B cell (primary cell): Measurements from ENCODE around the gene PAQR5. TPM values are rescaled to one million over a fixed set of nuclear protein-coding genes. Genes with fewer than 3 reads are reported as not detected.

Source experiments
- ATAC-seq: fragments of 200-7000 bp; cut with Tn5 transposase; one replicate; pipeline ENCODE4 v1.10.0; 2021; ENCODE audit warnings: low read depth, mild to moderate bottlenecking, moderate number of reproducible peaks, moderate library complexity
- CTCF ChIA-PET: fragments of 350-600 bp; sonication (Branson Sonifier 250); formaldehyde crosslinking; loops from one replicate; lab custom pipeline; 2021; ENCODE audit warnings: antibody characterized with exemption, inconsistent platforms; lab: Charles Lee
- POLR2A ChIA-PET: fragments of 350-600 bp; sonication (Branson Sonifier 250); formaldehyde crosslinking; loops from one replicate; lab custom pipeline; 2021; ENCODE audit warnings: antibody characterized with exemption; lab: Charles Lee
- DNase-seq: peaks from one replicate; pipeline ENCODE4 v3.0.0; 2013
- H2AFZ ChIP-seq: 2 replicates; pipeline ENCODE4 v1.6.1; 2012; ENCODE audit warnings: mild to moderate bottlenecking, low read depth, low read length; ENCODE audit not compliant: insufficient read depth, poor library complexity, severe bottlenecking
- H3K27ac ChIP-seq, 2 donors: 1 replicate in 1 of 2; 2 replicates in 1 of 2; pipeline ENCODE4 v1.5.1; 2012 to 2013; ENCODE audit warnings: low read length in 2 of 2, mild to moderate bottlenecking in 2 of 2, moderate library complexity in 1 of 2
- H3K27me3 ChIP-seq, 4 experiments: fragments of 200-600 bp in 1 of 4; sonication (generic) in 1 of 4; replicated peaks in 1 of 4; 1 replicate in 2 of 4; 2 replicates in 2 of 4; pipeline versions ENCODE4 v1.6.1 to v1.7.0; 2013 to 2016; ENCODE audit warnings: low read length in 3 of 4, mild to moderate bottlenecking in 2 of 4, mixed read lengths in 1 of 4, moderate library complexity in 1 of 4; ENCODE audit not compliant: insufficient read depth in 4 of 4, control insufficient read depth in 3 of 4; ENCODE audit errors: control extremely low read depth in 1 of 4
- H3K36me3 ChIP-seq, 2 experiments: replicated peaks in 1 of 2; 1 replicate in 1 of 2; 2 replicates in 1 of 2; pipeline versions ENCODE4 v1.6.1 to v1.7.1; 2013; ENCODE audit warnings: low read length in 1 of 2; ENCODE audit not compliant: insufficient read depth in 2 of 2, control insufficient read depth in 1 of 2; ENCODE audit errors: control extremely low read depth in 1 of 2, extremely low read depth in 1 of 2
- H3K4me1 ChIP-seq, 2 donors: fragments of 200-600 bp in 1 of 2; sonication (generic) in 1 of 2; 1 replicate in 1 of 2; 2 replicates in 1 of 2; pipeline versions ENCODE4 v1.5.1 to v1.6.1; 2013 to 2017; ENCODE audit warnings: low read length in 2 of 2; ENCODE audit not compliant: control insufficient read depth in 2 of 2, insufficient read depth in 2 of 2
- H3K4me2 ChIP-seq: replicated peaks from 2 replicates; pipeline ENCODE3; 2012; ENCODE audit warnings: mild to moderate bottlenecking, low read depth, low read length; ENCODE audit not compliant: poor library complexity, severe bottlenecking
- H3K4me3 ChIP-seq, 5 experiments: fragments of 200-600 bp in 1 of 5; sonication (generic) in 1 of 5; 1 replicate in 3 of 5; 2 replicates in 2 of 5; pipeline versions ENCODE4 v1.5.1 to v1.7.0; 2011 to 2016; ENCODE audit warnings: low read length in 4 of 5, mild to moderate bottlenecking in 4 of 5, low read depth in 2 of 5, control low read depth in 1 of 5, moderate library complexity in 1 of 5; ENCODE audit not compliant: insufficient read depth in 1 of 5; ENCODE audit errors: control extremely low read depth in 1 of 5, extremely low read depth in 1 of 5
- H3K79me2 ChIP-seq: fragments of 200-600 bp; sonication (generic); one replicate; pipeline ENCODE4 v1.6.0; 2016; ENCODE audit warnings: low read length; ENCODE audit not compliant: control insufficient read depth, insufficient read depth
- H3K9ac ChIP-seq: fragments of 200-600 bp; sonication (generic); 2 replicates; pipeline ENCODE4 v1.6.1; 2017; ENCODE audit warnings: mild to moderate bottlenecking, low read length, moderate library complexity
- H3K9me3 ChIP-seq, 3 donors: one replicate each; pipeline versions ENCODE4 v1.6.1 to v1.7.1; 2013; ENCODE audit warnings: low read length in 2 of 3; ENCODE audit not compliant: control insufficient read depth in 2 of 3, insufficient read depth in 1 of 3; ENCODE audit errors: control extremely low read depth in 1 of 3
- H4K20me1 ChIP-seq: 2 replicates; pipeline ENCODE4 v1.6.0; 2012; ENCODE audit warnings: mild to moderate bottlenecking, low read length; ENCODE audit not compliant: insufficient read depth, control insufficient read depth, poor library complexity, severe bottlenecking
- H3K27ac Mint-ChIP-seq: one replicate; pipeline ENCODE4 v1.8.0; 2021; ENCODE audit warnings: mixed read lengths
- H3K27me3 Mint-ChIP-seq: one replicate; pipeline ENCODE4 v1.8.0; 2021; ENCODE audit warnings: mixed read lengths
- H3K4me1 Mint-ChIP-seq: one replicate; pipeline ENCODE4 v1.8.0; 2021; ENCODE audit warnings: mixed read lengths
- H3K4me3 Mint-ChIP-seq: one replicate; pipeline ENCODE4 v1.8.0; 2021; ENCODE audit warnings: mixed read lengths
- H3K9me3 Mint-ChIP-seq: one replicate; pipeline ENCODE4 v1.8.0; 2022; ENCODE audit warnings: mixed read lengths; ENCODE audit not compliant: insufficient read depth
- CTCF ChIP-seq: fragments of 200-600 bp; IDR thresholded peaks from one replicate; pipeline ENCODE4 v1.8.0; 2022; ENCODE audit warnings: antibody characterized with exemption, mild to moderate bottlenecking
- EZH2 ChIP-seq: IDR thresholded peaks from 2 replicates; pipeline ENCODE4 v1.6.1; 2012; ENCODE audit warnings: borderline replicate concordance, low read depth, mild to moderate bottlenecking, moderate library complexity, low read length; ENCODE audit not compliant: insufficient read depth, poor library complexity, severe bottlenecking
- intact Hi-C: fragments of 100-400 bp; cut with micrococcal nuclease; formaldehyde crosslinking; loops from one replicate; pipeline ENCODE4 v1.10.0; 2022
- polyA plus RNA-seq: library from polyadenylated mRNA; depleted of rRNA; stranded (reverse); fragments of >200 nt; gene quantifications from 2 replicates; pipeline ENCODE4 v1.2.3, GENCODE V29; 2012
- total RNA-seq, 2 donors: library from RNA; stranded (reverse); fragments of 120-200 nt in 1 of 2; gene quantifications; 1 replicate in 1 of 2; 2 replicates in 1 of 2; pipeline versions ENCODE4 v1.2.3 to v1.2.4, GENCODE V29; 2013 to 2022

The PAQR5 gene
- total and polyA plus RNA-seq, 2 donors (not counting 1 experiment from before 2014, with no cell fraction given): not detected

DNA sequence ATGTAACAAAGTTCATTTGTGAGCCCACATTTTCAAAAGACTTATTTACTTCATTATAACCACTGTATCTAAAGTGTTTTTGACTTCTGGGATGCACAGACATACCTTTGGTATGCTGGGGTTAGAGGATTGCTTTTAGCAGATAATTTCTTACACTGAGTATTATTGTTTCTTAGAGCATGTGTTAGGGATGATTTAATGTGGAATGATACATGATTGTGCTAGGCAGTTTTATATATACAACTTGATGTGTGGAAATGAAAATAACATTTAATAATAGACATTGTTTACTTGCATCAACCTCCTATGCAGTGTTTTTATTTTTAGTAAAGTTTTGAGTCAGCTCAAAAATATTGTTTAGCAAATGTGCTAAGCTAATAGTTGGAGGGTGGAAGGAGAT, 118.9 kb downstream of the PAQR5 start:
- H3K36me3 ChIP-seq: no peaks in the 10 kb centered on the region
- H3K27ac ChIP-seq: no peak overlapping the region
- H3K4me2 ChIP-seq: no peak overlapping the region
- no peak for DNase-seq
- no peak overlapping the region for H3K9ac ChIP-seq
- ChIA-PET POLR2A (no interaction called here), CTCF (interaction anchor here (1.0 kb wide), 1 partner anchor 46 kb away, joined by 5 read pairs; no protein-coding TSS in a partner anchor)
- Mint-ChIP-seq H3K27me3 (peaks cover 11% of the 10 kb centered on the region), H3K4me1 (peaks cover 13% of the 10 kb centered on the region), H3K27ac (no peak overlapping the region), H3K9me3 (no peaks in the 10 kb centered on the region), H3K4me3 (no peak overlapping the region)
- no peaks in the 10 kb centered on the region for H3K9me3 ChIP-seq
- TF ChIP-seq EZH2 (no peak), CTCF (no peak)
- H4K20me1 ChIP-seq: no peaks in the 10 kb centered on the region
- no peak overlapping the region for H3K4me3 ChIP-seq
- intact Hi-C loops: loop anchor here (10.0 kb wide), 1 partner anchor 1347 kb away; the partner anchor contains the start of gene UACA
- ATAC-seq: no peak
- H3K79me2 ChIP-seq: peaks cover 8% of the 10 kb centered on the region
- peaks cover 0 to 4% (median 0%) of the 10 kb centered on the region in 4 experiments for H3K27me3 ChIP-seq
- H2AFZ ChIP-seq: no peak overlapping the region
- H3K4me1 ChIP-seq: peaks cover 5 to 9% of the 10 kb centered on the region in 2 donors

GRCh38 chr15:69421498-69421897, 122.8 kb downstream of the PAQR5 start:
- Histone ChIP-seq H3K4me2 (no peak overlapping the region), H3K79me2 (no peaks in the 10 kb centered on the region), H2AFZ (no peak overlapping the region), H3K27ac (no peak overlapping the region), H4K20me1 (no peaks in the 10 kb centered on the region), H3K4me1 (no peaks in the 10 kb centered on the region), H3K36me3 (no peaks in the 10 kb centered on the region), H3K4me3 (no peak overlapping the region), H3K9me3 (no peaks in the 10 kb centered on the region), H3K27me3 (no peaks in the 10 kb centered on the region), H3K9ac (no peak overlapping the region)
- H3K4me1 Mint-ChIP-seq: no peaks in the 10 kb centered on the region
- H3K9me3 Mint-ChIP-seq: no peaks in the 10 kb centered on the region
- H3K27me3 Mint-ChIP-seq: no peaks in the 10 kb centered on the region
- CTCF ChIA-PET: interaction anchor here (0.7 kb wide), 1 partner anchor 607 kb away, joined by 5 read pairs; no protein-coding TSS in a partner anchor
- no peak overlapping the region for H3K27ac Mint-ChIP-seq
- no peak overlapping the region for H3K4me3 Mint-ChIP-seq
- POLR2A ChIA-PET: no interaction called here
- no peak for TF ChIP-seq CTCF
- no peak for TF ChIP-seq EZH2
- DNase-seq: no peak
- intact Hi-C loops: no loop called here
- no peak for ATAC-seq
